Skeletal muscle cell (primary cell): ENCODE results near the gene CPEB4.
A peak's percentile ranks its signal among the peaks of the same experiment; 100 is the strongest.

Source experiments
- DNase-seq: peaks from one replicate; pipeline ENCODE4 v3.0.0-alpha.2; 2010; ENCODE audit warnings: low read depth
- H3K4me3 ChIP-seq: 2 replicates; pipeline ENCODE4 v1.5.1; 2011; ENCODE audit warnings: low read depth, mild to moderate bottlenecking, control low read depth, low read length, moderate library complexity

CPEB4 gene

DNA sequence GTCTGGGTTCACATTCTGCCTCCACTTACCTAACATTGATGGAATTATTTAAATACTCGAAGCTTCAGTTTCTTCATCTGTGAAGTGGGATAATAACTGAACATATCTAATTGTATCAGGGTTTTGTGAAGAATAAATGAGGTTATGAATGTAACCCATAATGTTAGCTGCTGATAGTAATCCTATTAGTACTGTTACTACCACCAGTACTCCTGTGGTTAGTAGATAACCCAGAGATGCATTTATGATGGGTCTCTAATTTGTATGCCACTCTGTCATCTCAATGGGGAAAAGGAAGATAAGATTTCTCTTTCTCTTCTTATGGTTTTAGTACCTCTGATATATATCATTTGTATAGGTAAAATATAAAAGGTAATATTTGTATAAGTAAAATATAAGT is 16.0 kb downstream of the CPEB4 start:
- no peak overlapping the region for H3K4me3 ChIP-seq
- no peak for DNase-seq

DNA sequence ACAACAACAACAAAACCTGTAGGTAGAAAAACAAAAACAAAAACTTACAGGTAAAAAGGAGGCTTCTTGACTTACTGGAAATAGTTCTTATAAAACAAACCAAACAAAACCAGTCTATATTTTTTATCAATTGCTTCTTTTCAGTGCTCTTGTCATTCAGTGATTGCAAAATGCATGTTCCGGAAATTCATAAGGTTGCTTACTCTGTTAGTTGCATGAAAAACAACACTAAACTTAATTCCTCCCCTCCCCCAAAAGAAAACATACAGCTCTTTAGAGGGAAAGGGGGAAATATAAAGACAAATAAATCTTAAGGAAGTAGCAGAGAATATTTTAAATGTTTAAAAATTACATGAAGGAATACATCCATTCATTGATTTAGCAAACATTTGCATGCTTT is 19.1 kb downstream of the CPEB4 start:
- no peak for DNase-seq
- no peak overlapping the region for H3K4me3 ChIP-seq

DNA sequence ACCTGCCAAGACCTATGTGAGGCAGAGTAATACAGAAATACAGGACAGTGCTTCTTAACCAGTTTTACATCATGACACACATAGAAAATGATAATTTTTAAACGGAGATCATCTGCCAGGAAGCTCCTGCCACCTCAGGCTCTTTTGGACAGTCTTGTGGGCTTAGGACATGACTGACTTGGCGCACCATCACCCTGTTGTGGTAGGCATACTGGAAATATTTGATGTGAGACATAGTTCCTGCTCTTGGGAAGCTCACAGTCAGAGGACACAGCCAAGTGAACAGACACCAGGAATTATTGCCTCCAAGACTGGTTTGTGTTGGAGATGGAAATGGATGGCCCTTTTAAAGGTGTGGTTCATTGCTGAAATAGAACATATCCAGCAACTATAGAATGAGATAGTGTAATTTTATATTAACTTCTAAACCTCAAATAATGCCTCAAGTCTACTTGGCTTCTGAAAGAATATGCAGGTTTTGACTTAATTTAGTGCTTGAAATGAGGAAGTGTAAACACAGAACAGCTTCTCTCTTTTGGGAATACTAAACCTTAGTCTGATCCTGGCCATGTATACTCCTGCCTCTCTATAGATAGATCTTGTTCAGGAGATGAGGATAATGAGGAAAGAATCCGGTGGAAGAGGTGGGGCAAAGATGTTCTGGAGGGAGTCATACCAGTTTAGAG is 19.7 kb downstream of the CPEB4 start:
- no peak for DNase-seq
- H3K4me3 ChIP-seq, result no peak overlapping the region

DNA sequence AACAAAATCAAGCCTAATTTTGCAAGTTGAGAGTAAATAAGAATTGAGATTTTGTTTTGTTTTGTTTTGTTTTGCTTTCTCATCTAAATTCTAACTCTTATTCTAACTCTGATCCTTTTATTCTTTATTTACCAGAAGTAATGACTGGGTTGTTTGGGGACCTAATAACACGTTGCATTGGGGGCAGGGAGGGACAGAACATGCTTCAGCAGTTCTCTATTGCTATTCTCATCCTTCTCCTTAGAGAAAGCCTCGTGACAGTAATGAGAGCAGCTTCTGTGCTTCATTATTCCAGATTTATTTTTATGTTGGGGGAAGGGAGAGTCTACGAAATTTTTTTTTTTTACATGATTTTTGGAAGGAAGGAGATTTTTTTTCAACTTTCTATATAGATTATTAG is 21.1 kb downstream of the CPEB4 start:
- DNase-seq, result no peak
- H3K4me3 ChIP-seq, result no peak overlapping the region

DNA sequence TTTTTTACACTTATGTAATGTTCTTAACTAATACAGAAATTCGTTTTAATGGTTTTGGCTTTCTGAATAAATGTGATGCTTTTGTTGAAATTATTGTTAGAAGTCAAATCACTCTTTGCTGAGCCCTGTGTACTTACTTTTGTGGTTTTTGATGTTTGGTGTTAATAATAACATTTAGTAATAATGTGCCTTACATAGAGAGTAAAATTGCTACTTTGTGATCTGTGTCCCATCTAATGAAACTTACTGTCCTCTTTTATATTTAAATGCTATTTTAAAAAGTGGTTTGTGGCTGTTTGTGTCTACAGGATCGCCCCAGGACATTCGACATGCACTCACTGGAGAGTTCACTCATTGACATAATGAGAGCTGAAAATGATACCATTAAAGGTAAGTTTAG is 22.1 kb downstream of the CPEB4 start:
- H3K4me3 ChIP-seq, result no peak overlapping the region
- DNase-seq, result no peak

DNA sequence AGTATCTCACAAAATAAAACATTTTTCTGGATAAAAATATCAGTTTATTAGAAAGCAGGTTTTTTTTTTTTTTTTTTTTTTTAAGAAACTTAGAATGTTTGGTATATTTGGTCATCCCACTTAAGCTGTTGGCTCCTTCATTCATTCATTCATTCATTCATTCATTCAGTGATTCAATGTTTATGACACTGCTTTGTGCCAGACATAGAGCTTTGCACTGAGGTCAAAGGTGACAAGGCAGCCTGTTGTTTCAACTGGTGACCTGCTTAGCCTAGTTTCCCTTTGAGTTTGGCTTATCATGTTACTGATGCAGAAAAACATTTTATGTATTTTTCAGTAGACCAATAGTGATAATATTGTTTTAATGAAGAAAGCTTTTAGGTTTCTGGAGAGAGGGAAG is 23.5 kb downstream of the CPEB4 start:
- no peak overlapping the region for H3K4me3 ChIP-seq
- DNase-seq, result no peak

DNA sequence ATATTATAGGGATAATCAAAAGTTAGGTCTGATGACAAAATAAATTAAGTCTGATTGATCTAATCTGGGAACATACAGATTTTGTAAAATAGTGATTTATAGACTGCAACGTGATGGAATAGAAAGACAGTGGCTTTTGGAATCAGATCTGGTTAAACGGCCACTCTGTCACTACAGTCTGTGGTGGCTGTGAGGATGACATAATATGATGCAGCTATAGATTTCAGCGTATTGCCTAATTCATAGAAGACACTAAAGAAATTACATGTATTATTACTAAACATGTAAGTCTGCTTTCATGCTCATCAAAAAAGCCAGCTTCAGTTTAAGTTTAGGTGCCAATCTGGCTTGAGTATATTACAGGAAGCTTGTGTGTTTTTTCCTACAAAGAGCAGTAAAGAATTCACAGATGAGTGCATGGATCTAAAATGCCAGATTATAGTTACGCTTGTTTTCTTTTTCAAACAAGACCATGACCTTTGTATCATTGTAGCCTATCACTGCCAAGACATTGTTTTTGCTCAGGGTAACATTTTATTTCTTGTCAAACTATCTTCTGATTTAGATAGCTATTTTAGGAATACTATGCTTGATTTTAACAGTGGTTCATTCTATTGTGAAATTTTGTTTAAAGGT is 25.7 kb downstream of the CPEB4 start:
- no peak for DNase-seq
- H3K4me3 ChIP-seq, result no peak overlapping the region

DNA sequence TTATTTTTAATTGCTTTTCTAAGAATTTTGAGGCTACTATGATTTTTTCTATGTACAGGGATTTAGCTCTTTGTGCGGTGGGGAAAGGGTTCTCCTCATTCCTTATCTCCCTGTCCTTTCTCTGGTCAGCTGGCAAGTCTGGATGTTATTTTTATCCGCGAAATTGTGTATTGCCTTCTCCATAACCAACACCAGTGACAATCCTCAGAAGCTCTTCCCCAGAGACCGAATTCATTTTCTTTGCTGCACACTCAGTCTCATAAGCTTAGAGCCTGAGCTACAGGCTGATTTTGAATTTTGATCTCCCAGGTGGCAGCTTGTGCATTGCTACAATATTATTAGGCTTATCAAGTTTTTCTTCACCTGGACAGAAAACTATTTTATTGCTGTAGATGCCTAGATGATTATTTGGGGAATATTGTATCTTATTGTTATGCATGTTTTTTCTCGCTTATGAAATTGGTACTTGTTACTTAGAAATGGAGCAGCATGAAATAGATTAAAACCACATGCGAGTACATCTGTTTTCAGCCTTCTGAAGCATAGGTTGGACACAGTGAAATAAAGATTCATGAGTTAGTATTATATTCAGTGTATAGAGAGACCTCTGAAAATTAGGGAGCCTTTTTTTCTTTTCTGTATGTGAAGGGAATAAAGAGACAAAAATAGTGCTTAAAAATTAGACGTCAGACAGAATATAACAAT is 27.3 kb downstream of the CPEB4 start:
- DNase-seq, result no peak
- H3K4me3 ChIP-seq, result no peak overlapping the region

DNA sequence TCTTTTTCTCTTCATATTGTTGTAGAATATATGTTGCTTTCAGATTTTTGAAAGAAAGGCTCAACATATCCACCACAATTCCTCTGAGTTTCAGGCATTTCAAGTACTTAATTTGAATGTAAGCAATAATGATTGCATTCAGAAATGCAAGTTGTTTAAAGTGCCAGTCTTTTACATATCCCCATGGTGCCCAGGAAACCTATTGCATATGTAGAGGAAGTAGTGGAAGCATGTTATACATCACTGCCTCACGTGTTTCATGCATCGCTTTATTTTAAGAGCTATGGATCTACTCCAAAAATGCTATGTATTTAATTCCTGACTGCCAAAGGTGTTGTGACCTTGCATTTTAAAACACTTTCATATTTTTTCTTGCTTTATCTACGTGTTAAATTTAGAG is 28.1 kb downstream of the CPEB4 start:
- no peak overlapping the region for H3K4me3 ChIP-seq
- DNase-seq, result no peak

DNA sequence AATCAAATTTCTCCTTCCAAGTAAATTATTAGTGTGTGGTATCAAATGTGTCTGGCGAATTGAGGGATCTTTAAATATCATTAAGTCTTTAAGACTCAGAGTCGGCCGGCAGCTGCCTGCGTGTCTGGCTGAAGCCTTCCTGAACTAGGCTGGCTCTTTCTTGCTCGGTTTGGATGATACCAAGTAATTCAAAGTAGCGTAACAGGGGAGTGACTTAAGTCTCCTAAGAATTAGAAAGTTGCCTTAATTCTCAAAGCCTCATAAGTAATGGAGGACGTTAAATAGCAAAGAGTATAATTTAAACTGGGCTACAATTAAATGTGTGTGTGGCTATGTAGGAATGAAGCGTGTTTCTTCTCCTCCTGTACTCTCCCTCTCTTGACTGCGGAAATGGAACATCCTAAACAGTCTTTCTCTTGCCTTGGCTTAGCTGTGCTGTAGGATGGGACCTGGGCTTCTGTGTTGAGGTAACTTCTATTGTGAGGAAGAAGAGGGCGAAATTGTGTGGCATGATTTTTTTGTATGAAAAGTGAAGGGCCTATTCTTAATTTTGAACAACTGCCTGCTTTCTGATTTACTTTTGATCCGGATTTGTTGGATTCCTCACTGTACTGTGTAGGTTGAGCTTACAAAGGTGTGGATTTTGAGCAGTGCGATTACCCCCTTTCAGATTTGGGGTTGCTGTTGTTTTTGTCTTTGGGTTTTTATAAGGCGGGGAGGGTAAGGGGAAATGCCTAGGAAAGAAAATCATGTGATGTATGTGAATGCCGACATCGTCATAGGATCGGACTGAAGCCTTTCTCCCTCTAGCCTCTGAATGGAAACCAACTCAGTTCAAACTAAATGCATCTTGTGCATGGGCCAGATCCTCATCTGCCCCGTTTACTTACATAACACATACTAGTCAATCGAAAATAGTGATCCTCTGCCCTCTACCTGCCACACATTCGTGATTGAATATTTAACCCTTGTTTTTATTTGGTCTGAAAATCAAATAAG is 29.9 kb downstream of the CPEB4 start:
- peak overlapping the region; percentile 49 for H3K4me3 ChIP-seq
- DNase-seq, result peak; percentile 67

DNA sequence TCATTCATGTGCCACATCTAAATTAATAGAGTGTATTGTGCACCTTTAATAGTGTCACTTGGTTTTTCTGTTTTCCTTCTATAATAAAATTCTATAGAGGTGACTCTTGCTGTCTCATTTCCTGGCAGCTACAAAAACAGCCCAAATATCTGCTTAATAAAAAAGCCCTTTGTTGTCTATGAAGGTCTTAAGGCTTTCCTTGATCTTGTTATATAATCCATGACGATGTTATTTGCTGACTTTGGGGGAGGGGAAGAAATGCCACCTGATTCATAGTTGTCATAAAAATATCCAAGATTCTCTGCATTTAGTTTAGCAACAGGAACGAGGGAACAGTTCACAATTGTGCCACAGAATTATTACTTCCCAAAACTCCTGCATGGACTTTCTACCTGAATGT is 31.3 kb downstream of the CPEB4 start:
- DNase-seq, result no peak
- no peak overlapping the region for H3K4me3 ChIP-seq

DNA sequence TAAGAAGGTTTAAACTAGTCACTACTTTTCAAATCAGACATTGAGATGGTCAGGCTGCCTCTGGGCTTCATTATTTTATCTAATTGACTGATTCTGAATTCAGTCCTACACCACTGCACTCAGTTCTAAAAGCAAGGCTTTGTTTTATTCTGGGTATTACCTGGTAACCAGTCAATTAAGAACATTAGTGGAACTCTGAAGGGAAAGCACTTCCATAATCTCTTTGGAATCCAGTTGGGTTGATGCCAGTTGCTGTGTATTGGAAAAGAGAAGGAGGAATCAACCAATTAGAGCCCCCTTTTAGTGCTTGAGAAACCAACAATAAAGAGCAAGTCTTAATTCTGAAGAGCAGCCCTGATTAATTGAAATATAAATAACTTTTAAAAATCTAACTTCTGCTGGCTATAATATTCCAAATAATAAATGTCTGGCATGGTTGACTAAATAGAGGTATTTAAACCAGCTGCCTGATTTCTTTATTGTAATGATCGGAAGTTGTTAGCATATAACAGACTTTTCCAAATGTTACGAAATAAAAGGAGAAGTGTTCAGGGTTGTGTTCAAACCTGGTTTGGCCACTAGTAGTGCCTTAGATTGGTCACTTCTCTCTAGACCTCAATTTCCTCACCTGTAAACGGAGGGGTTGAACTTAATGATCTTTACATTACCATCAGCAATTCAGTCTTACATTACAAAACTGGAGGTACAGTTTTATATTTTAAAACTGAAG is 32.0 kb downstream of the CPEB4 start:
- H3K4me3 ChIP-seq, result no peak overlapping the region

DNA sequence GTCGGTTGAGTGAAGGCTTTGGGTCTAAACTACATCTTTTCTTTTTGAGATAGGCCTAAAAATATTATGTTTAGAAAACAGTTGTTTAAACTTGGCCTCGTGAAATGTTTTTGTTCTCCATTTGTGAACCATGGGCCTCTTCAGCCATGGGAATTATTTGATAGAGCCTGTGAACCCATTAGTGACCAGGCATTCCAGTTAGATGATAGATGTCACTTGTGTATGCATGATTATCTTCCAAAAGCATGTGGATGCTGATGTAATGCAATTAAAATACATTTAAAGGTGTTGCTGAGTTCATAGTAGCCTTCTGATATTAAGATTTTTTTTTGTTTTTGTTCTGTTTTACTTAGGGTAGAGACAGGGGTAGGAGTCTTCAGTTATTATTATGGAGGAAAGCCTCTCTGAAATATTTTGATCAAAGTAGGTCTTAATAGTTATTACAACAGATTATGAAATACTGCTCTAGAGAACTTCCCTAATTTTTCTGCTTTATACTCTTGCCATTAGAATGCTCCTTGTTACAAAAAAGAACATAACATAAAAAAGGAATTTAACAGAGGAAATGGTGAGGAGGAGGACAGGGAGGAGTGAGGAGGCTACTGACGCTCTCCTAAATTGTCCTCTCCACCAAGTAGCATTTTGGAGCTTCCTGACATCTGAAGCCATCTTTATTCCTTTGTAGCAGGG is 32.9 kb downstream of the CPEB4 start:
- no peak for DNase-seq
- H3K4me3 ChIP-seq, result no peak overlapping the region

More for the DNA sequence above, 32.0 kb downstream of the CPEB4 start:
- DNase-seq, result no peak

DNA sequence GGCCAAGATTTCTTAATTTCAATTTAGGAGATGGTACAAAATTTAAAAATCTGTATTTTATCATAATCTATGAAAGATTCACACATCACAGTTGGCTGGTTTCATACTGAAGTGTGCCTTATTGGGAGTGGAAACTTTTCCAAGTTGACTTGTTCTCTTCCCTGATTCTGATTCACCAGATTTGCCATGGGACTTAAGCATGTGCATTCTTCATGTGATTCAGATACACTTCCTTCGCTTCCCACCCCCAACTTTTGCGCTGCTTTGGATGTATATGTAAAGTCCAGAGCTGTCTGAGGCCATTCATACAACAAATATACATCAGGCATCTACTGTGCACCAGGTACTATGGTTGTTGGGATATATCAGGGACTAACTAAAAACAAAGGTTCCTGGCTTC is 34.4 kb downstream of the CPEB4 start:
- DNase-seq, result no peak

DNA sequence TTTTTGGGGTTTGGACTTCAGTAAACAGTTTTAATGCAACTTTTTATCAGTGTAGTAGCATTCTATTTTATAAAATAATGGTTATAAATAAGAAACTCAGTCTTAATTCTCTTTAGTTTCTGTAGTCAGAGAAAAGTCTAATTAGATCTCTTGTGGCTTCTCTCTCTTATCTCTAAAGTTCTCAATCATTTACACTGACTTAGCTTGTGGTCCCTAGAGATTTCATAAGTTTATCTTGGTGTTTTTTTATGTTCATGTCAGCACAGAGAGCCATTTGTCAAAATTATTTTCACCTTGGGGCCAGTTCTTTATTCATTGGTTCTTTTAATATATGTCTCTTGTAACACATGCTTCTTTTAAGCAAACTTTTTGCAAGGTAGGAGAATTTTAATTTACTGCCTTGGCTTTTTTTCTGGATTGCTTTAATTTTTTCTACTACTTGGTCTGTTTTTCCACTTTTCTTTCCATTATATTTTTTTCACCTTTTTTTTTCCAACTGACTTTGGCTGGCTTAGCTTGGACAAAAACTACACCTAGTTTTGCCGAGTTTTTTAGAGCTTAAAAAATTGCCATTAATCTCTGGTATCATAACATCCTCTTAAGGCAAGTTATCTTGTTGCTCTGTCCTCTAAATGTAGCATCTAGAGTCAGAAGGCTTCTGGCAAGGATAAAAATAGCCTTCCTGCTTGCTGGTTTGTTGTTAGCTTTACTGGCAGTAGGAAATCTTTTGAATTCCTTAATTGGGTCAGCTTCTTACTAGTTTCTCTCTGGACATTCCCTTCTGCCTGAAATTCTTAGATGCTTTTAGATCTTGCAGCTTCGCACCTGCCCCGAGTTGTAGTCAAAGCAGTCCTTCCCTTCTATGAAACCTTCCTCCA is 35.3 kb downstream of the CPEB4 start:
- H3K4me3 ChIP-seq, result no peak overlapping the region
- DNase-seq, result no peak

More for the DNA sequence above, 34.4 kb downstream of the CPEB4 start:
- no peak overlapping the region for H3K4me3 ChIP-seq

DNA sequence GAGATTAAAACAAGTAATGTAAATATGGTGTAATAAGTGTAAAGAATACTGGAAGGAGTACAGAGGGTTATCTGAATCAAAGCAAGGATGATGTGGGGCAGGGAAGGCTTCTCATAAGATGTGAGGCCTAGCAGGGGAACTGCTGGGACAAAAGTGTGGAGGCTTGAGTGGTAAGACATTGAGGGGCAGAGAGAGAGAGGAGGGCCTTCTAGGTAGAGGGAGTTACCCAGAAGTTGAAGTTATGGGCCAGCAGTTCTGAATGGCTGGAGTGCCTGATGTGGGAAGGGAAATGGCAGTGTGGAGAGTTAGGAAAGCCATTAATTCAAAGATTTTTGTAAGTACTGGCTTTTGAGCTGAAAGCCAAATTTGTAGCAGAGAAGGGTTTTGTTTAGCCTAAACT is 36.8 kb downstream of the CPEB4 start:
- no peak overlapping the region for H3K4me3 ChIP-seq
- DNase-seq, result no peak

DNA sequence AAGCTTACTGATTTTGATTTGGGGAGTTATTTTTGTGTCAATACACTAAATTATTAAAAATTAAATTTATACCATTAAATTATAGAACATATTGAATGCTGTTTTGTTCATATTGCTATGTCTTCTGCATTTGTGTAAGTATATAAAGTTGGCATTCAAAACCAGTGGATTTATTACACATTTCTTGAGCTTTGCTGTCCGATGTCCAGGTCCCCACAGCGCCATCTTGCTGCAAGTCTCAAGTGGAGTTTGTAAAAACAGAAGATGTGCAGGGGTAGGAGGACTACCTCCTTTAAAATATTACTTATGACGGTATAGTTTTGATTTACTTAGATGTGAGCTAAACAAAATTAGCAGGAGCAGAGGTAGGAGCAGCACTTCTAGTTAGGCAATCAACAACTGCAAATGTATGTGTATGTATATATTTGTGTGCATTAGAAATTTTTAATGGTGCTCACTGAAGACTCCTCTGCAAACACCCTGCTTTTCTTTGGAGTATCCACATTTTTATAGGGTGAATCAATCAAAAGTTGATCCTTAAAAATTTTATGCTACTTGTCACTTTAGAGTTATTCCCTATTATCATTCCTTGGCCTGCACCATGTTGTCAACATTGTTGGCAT is 37.4 kb downstream of the CPEB4 start:
- DNase-seq, result no peak
- no peak overlapping the region for H3K4me3 ChIP-seq
